Pons (tissue), 1 donor: ENCODE measurements around the gene PAGR1.
"Not testable (repeated sequence)": the region's sequence is repeated elsewhere in the genome, so short reads cannot be mapped to it uniquely, and the experiment has no call there.

ENCODE experiments used
- DNase-seq: peaks from one replicate; pipeline ENCODE4 v3.0.0-alpha.2; 2016; ENCODE audit warnings: low spot score

Gene PAGR1

DNA sequence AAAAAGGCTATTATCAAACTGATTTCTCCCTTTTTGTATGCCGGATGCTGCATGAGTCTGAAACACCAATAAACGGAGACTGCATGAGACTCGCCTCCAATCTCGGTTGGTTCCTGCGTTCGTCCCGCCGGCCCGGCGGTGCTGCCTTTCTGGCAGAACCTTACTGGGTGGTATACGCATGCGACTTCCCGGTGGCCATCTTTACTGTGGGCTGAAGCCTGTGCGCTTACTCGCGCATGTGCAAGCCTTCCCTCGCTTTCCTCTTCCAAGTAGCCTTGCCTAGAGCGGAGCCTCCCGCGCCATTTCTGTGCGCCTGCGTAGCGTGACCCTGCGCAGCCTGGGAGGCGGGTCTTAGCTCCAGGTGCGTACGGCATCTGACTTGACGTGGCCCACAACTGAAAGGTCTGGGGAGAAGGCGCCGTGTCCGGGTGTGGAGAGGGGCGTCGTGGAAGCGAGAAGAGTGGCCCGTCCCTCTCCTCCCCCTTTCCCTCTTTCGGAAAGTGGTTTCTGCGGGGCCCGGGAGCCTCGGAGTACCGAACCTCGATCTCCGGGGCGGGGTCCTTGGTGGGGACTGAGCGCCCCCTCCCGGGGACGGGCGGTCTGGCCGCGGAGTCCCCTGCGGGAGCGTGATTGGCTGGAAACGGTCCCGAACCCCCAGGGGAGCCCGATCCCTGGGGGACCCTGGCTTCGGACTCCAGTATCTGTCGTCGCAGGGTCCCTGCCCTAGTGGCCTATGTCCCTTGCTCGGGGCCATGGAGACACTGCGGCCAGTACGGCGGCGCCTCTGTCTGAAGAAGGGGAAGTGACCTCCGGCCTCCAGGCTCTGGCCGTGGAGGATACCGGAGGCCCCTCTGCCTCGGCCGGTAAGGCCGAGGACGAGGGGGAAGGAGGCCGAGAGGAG, at the start of gene PAGR1:
TSS of gene PAGR1 (plus strand) at position 360 of the 901 bp plus-strand sequence. CDS start at position 734, 374 bp downstream.
- peak; percentile 99 for DNase-seq

DNA sequence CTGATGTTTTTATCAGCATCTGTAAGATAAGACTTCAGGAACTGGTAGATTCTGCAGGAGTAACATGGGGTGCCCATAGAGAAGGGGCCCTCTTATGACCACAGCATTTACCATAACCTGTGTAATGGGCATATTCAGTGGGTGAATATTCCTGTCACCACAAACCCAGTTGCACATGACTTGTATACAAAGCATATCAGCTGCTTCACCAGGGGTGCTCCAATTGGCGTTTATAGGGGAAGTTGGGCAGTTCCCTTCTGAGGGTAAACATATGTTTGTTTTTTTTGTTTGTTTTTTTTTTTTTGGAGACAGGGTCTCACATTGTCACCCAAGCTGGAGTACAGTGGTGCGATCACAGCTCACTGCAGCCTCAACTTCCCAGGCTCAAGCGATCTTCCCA, 49.4 kb upstream of the PAGR1 start:
- DNase-seq, result no peak

DNA sequence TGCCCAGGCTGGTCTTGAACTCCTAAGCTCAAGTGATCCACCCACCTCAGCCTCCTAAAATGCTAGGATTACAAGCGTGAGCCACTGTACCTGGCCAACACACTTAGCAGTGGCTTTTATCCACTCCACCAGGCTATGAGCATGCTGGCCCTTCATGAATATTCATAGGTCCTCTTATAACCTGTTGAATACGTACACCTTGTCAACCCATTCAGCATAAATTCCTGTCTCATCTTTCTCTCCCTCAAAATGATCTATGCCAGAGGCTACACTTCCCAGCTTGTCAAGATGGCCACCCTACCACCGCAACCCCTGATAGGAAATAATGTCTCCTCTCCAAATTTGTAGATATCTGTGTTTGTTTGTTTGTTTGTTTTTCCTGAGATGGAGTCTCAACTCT, 48.9 kb upstream of the PAGR1 start:
- no peak for DNase-seq

DNA sequence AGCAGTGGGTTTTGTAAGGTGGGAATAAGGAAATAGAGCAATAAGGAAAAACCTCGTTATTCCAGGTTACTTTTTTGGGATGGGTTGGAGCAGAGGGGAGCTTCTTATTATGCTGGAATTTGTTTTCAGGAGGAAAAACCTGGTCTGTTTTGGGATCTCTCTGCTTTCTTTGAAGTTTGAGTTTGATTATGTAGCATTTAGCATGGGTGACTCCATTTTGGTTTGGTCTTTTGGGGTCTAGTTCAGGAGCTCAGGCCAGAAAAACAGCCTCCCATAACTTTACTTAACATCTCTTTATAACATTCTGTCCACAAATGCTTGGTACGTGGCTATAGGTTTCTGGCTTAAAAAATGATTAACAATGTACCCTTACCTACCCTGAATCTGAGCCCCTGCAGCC, 46.4 kb upstream of the PAGR1 start:
- no peak for DNase-seq

DNA sequence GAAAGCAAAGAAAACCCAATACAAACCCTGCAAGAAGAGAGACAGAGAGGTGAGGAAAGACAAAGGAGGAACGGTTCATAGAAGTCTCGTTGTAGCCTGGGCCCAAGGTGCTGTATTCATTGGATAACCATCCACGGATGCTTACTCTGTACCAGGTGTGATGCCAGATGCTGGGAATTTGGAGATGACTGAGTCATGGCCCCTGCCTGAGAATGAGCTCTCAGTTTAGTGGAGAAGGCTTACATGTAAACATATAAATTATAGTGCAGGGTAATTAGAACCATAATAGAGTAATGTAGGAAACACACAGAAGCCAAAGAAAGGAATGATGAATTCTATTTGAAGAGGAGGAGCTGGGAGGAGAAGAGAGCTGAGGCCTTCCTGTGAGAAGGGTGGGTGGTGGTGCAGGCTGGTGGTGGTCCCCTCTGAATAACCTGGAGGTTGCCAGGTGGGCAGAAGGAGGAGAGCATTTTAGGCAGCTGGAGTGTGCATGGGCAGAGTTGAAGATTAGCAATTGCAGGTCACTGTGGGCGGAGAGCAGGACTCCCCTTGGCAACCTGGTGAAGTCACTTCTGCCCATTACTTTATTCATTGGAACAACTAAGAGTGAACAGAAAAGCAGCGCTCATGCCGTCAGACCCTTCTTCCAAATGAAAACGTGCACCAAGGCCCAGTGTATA, 45.6 kb upstream of the PAGR1 start:
- no peak for DNase-seq

DNA sequence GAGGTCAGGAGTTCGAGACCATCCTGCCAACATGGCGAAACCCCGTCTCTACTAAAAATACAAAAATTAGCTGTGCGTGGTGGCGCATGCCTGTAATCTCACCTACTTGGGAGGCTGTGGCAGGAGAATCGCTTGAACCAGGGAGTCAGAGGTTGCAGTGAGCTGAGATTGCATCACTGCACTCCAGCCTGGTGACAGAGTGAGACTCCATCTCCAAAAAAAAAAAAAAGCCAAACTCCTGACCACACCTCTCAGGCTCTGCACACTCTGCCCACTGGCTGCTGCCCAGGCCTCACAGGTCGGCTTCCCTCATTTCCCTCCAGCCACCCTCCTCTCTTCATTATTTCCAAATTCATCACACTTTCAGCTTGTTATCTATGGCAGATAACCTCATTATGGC, 43.6 kb upstream of the PAGR1 start:
- not testable (repeated sequence) for DNase-seq

DNA sequence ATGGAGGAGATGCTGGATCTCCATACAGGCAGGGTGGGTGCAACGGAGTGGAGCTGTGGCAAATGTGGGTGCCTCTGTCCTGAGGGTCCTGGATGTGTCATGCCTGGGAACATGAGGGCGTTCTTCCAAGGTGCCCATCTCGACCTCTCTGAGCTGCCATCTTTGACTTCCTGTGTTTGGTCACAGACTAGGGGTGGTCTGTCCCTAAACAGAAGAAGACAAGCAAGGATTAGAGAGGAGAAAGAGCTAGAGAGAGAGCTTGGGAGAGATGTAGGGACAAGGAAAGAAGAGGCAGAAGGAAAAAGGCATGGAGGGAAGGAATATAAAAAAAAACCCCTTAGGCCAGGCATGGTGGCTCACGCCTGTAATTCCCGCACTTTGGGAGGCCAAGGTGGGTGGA, 41.2 kb upstream of the PAGR1 start:
- no peak for DNase-seq

DNA sequence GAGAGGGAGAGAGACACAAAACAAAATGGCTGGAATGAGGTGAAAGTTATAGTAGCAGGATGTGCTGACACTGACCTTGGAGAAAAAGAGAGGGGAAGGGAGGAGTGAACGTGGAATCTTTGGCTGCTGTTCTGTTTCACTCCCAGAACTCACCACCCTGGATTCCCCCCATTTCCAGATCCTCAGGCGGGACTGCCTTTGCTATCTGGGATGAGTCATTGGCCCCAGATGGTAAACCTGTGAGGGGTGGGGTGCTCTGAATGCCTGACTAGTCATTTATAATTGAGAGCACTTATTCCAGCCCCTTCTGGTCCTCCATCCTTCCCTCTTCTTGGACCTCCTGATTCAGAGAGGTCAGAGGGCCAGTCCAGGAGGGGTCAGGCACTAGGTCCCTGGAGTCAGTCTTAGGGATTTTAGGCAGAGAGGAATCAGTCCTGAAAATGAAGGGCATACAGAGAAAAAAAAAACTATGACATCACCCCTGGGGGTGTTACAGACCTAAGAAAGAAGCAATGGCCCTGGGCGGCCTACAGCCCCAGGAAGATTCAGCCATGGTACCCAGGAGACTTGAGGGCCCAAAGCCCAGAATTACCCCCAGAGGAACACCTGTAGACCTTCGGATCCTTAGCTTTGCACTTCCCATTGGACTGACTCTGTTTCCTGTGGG, 40.1 kb upstream of the PAGR1 start:
- DNase-seq, result no peak

DNA sequence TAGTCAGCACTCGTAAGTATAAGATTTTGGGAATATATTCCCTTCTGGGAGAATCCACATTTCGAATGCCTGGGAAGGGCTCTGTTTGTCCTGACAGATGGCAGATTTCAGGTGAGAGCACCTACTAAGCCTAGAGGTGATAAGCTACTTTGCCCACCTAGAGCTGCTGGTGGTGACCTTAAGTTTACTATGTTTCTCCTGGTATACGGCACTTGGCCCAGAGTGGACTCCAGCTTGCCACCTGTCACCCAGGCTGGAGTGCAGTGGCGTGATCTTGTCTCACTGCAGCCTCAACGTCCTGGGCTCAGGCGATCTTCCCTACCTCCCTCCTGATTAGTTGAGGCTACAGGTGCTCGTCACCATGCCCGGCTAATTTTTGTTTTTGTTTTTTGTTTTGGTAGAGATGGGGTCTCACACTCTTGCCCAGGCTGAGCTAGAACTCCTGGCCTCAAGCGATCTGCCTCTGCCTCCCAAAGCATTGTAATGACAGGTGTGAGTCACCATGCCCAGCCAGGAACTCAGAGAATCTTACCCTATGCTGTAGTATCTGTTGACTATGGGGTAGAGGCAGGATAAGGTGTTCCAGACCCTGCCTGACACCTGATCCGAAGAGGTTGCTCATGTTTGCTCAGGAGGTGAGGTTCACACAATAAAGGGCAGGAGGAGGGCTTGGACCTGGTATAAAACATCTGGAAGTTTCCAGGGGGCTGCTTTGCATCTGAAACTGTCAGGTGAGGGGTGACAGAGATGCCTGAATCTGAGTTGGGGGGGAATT, 38.2 kb upstream of the PAGR1 start, which contains the start of gene ZG16:
TSS of gene ZG16 (plus strand) at position 681 of the 775 bp plus-strand sequence. CDS start 1,011 bp downstream, outside the sequence.
- no peak for DNase-seq

DNA sequence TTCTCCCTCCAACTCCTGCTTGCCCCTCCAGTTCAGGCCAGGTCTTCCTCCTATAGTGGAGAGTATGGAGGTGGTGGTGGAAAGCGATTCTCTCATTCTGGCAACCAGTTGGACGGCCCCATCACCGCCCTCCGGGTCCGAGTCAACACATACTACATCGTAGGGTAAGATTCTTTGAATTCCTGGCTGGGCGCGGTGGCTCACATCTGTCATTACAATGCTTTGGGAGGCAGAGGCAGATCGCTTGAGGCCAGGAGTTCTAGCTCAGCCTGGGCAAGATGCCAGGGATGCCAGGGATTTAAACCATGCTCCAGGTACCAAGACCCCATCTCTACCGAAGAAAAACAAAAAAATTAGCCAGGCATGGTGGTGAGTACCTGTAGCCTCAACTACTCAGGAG, 36.5 kb upstream of the PAGR1 start:
- no peak for DNase-seq

DNA sequence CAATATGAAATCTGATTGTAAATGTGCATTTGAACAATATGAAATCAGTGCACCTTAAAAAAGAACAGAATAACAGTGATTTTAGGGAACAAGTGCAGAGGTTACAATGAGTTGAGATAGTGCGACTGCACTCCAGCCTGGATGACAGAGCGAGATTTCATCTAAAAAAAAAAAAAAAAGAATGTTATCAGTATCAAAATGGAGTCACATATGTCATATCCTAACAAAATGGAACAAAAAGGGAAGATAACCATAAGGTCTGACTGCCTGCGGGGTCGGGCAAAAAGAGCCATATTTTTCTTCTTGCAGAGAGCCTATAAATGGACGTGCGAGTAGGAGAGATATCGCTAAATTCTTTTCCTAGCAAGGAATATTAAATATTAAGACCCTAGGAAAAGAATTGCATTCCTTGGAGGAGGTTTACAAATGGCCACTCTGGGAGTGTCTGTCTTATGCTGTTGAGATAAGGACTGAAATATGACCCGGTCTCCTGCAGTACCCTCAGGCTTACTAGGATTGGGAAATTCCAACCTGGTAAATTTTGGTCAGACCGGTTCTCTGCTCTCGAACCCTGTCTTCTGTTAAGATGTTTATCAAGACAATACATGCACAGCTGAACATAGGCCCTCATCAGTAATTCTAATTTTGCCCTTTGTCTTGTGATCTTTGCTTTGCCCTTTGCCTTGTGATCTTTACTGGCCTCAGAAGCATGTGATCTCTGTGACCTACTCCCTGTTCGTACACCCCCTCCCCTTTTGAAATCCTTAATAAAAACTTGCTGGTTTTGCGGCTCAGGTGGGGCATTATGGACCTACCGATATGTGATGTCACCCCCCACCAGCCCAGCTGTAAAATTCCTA, 32.6 kb upstream of the PAGR1 start:
- DNase-seq, result not testable (repeated sequence)

DNA sequence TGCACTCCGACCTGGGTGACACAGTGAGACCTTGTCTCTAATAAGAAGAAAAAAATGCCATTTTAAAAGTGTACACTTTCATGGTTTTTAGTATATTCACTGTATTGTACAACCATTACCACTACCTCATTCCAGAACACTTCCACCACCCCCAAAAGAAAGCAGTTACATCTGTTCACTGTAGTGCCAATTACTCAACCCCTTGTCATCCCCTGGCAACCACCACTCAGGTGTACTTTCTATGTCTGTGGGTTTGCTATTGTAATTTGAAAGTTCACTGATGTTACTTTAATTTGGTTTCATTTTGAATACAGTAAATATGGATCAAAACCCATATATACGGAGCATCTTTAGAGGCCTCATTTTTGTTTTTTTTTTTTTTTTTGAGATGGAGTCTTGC, 31.8 kb upstream of the PAGR1 start:
- no peak for DNase-seq

DNA sequence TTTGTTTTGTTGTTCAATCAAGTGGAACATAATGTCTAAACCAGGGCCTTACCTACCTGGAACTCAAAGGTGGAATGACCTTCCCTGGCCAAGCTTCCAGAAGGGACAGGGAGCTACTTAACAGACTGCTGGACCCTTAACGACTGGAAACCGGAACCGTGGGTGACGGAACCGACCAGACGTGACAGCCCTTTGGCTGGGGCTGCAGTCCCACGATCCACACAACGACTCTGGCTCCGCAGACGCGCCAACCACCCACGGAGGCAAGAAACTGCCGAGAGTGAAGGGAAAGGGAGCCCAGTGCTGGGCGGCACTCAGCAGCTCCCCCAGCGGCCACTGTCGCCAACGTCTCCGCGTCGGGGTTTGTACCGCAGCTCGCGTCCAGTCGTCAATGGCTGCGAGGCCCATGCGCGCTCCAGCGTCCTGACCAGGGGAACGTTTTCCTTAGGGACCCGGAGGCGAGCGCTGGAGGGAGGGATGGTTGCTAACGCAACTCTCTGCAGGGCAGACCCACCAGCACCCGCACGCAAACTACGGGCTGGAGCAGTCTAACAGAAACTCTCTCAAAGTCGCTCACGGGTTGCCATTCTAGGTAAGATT, 31.0 kb upstream of the PAGR1 start:
- DNase-seq, result no peak

DNA sequence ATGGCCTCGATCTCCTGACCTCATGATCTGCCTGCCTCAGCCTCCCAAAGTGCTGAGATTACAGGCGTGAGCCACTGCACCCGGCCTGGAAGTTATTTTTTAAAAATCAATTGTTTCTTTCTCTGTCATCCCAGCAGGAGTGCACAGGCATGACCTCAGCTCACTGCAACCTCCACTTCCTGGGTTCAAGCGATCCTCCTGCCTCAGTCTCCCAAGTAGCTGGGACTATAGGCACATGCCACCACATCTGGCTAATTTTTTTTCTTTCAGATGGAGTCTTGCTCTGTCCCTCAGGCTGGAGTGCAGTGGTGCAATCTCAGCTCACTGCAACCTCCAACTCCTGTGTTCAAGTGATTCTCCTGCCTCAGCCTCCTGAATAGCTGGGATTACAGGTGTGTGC, 28.8 kb upstream of the PAGR1 start:
- not testable (repeated sequence) for DNase-seq

DNA sequence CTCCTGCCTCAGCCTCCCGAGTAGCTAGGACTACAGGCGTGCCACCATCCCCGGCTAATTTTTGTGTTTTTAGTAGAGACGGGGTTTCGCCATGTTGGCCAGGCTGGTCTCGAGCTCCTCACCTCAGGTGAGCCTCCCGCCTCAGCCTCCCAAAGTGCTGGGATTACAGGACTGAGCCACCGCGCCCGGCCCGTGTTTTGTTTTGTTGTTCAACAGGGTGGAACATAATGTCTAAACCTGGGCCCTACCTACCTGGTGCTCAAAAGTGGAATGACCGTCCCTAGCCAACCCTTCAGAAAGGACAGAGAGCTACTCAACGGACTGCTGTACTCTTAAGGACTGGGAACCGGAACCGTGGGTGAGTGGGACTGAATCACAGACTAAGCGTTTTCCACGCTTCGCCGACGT, 26.2 kb upstream of the PAGR1 start:
- no peak for DNase-seq

DNA sequence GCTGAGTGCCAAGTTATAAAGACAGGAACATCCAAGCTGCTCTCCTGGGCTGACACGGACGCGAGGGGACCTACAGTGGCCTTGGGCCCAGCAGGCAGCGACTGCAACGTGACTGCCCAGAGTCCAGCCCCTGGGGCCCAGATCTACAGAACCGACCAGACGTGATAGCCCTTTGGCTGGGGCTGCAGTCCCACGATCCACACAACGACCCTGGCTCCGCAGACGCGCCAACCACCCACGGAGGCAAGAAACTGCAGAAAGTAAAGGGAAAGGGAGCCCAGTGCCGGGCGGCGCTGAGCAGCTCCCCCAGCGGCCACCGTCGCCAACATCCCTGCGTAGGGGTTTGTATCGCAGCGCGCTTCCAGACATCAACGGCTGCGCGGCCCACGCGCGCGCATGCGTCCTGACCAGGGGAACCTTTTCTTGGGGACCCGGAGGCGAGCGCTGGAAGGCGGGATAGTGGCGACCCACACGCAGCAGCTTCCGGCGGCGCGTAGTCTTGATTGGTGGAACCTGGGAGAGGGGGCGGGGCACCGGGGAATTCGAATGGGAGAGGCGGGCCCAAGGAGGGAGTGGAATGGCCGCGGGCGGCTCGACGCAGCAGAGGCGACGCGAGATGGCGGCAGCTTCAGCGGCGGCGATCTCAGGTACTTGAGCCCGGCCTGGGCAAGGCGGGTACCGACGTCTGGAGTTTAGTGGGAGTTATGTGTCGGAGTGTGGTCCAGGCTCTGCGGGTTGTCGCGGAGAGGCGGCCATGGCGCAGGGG, 25.6 kb upstream of the PAGR1 start, which contains the start of gene KIF22:
TSS of gene KIF22 (plus strand) at position 569 of the 766 bp plus-strand sequence. CDS start at position 578, 9 bp downstream.
- DNase-seq, result peak; percentile 98

DNA sequence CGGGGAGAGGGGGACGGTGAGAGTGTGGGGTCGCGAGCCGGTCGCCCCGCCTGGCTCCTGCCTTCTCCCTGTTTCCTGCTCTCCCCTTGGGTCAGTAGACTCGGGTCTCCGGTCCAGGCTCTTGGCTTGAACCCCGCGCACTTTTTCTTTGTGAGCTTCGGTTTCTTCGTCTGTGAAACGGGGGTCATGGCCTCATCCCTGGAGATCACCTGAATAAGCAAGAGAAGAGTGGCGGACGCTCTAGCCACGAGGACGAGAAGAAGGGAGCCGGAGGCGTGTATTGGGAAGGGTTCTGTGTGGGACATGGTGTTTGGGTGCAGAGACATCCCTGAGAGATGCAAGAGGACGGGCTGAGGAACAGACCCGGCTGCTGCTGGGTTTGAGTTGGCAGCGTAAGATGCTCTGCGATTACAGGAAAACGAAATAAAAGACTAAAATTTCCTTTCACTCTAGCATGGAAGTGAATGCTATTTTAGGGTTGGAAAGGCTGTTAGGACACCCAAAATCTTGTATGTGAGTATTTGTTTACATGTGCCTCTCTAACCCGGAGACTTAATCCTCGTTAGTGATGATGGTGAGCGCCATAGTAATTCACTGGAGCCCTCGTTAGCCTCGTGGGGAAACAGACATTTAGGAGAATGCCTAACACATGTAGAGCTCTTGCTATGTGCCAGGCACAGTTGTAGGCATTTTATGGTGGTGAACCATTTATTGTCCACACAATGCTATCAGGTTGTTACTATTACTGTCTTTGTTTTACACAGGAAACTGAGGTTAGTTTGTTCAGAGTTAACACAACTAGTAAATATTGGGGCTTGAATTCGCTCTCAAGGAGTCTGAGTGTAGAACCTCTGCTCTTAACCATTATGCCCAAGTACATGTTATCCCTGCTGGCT, 24.8 kb upstream of the PAGR1 start:
- no peak for DNase-seq
